Stimulated activated CD4-positive, alpha-beta T cell treated with anti-CD3 and anti-CD28 coated beads, Interleukin-15, amount 100 ng/mL, for 1 hour (primary cell): ENCODE results near the gene CACNG5.

Experiments
- DNase-seq, 2 donors: peaks; one replicate each; pipeline ENCODE4 v3.0.0-alpha.2; 2020; ENCODE audit warnings: low read depth in 1 of 2, low spot score in 1 of 2

The CACNG5 gene

DNA sequence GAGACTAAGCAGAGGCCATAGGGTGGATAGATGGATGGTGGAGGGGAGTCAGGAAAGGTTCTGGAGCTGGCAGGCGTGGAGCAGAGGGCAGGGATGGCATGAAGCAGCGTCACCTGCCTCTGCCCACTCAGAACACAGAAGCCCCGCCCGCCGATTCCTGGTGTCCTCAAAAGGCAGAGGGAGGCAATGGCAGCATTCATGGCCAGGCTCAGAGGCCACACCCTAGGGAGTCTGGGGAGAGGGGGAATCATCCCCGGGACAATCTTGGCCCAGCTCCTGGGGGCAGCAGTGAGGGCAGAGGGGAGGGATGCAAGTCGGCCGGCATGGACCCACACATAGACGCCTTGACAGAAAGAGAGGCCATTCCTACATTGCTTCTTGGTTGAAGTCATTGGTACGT, 68.9 kb downstream of the CACNG5 start:
- no peak for DNase-seq

- no peak for DNase-seq
These were observed 70.1 kb downstream of the CACNG5 start for GRCh38 chr17:66904760-66905624.

DNA sequence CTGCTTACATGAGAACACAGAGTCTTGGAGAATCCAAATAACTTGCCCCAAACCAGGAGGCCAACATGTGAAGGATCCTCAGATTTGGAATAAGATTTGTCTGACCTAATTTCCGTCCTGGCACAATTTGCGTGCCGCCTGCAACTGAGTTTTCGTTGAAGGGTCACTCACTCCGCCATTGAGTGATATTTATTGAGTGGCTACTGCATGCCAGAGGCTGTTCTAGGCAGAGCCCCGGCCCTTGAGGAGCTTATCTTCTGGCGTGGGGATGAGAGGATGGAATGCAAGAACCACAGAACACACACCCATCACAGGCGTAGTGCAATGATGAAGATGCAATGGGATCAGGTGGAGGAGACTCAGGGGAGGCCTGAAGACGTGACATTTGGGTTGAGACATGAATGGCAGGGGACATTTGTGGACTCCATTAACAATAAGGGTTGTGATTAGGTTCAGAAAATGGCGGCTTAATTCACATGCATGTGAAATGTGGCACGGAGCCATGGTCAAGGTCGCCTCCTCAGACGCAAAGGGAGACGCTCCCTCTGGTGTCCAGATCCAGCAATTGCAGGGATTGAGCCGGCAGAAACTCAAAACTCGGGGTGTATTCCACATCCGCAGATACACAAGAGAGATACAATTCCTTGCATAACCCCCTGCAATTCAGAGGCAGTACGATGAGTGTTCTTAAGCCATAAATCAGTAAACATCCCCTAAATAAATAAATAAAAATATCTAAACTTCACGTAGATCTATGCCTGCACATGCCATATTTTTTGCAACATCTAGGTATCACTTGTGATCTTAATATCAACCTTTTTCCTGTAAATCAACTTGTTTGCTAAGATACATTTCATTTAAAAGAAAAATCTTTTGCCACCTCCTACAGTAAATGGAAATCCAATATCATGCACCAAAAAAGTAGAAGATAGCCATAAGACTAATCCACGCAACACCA, 71.7 kb downstream of the CACNG5 start:
- peak; percentile 17 to 40 for DNase-seq

DNA sequence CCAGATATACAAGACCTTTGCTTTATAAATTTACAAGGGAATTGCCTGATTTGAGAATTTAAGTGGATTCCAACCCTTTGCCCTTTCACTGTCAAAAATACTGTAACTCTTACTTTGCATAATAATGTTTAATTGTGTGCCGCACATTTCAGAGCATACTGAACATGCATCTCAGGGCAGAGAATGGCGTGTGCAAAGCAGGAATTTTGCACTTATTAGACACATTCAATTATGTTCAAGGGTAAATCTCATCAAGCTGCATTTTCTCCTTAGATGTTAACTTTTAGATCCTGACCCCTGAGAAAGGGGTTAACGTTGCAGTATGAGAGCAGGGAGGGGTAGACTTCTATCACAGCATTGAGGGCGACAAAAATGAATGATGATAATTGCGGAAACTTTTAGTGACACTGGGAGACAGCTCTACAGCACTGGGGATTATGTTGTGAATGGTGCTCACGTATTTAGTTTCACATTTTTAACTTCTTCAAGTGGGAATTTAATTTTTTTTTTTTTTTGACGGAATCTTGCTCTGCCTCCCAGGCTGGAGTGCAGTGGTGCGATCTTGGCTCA, 75.0 kb downstream of the CACNG5 start:
- DNase-seq, result no peak

GRCh38 chr17:66910651-66911285, 75.9 kb downstream of the CACNG5 start:
- no peak for DNase-seq

DNA sequence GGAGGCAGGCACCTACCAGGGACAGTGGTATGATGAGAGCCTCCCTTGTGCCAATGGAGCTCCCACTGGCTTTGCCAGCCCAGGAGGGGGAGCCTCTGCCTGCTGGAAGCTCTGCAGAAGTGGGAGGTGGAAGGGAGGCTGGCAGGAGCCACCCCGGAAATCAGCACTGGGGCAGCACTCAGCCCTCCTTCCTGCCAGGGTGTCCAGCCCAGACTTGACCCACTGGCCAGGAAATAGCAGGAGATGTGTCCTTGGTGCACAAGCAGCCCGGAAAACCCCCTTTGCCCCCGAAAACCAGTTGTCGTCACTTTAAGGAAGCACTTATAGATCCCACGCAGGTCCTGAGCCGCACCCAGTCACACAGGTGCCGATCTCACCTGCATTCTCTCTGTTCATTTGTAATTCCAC, 80.3 kb downstream of the CACNG5 start:
- no peak for DNase-seq

- DNase-seq, result no peak
These were observed 80.9 kb downstream of the CACNG5 start for GRCh38 chr17:66915792-66916191.

- no peak for DNase-seq
These were observed 82.0 kb downstream of the CACNG5 start for GRCh38 chr17:66916946-66917345.

DNA sequence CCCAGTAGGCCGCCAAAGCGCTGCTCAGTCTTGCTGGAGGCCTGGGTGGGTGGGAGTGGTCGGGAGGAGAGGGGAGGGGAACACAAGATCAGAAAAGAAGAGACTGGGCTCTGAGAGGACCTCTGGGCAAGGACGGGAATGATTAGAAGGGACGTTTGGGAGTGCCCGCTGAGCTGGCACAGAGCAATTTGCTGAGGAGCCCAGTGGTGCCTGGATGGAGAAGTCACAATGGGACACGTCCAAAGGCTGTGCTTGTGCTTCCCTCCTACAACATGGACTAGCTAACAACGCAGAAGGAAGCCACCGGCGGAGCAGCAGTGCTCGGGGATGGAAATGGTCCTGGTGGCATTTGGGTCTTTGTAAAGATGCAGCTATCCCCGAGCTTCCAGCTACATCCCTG, 84.0 kb downstream of the CACNG5 start:
- no peak for DNase-seq

DNA sequence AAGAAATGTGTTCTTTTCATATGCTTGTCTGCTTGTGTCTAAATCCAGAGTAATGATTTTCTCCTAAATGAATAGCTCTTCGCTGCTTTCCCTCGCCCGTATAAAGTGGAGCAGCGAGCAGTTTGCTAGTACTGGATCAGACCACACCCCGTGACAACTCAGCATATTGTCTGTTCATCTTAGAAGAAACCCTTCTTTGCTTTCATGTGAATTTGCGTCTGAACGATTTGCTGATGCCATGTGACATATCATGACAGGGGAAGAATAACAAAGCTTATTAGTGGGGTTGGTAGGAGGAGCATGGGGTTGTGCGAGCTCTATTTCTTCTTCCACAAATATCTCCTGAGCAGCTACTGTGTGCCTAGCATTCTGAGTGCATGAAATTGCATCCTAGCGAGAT, 85.5 kb downstream of the CACNG5 start:
- DNase-seq, result no peak

DNA sequence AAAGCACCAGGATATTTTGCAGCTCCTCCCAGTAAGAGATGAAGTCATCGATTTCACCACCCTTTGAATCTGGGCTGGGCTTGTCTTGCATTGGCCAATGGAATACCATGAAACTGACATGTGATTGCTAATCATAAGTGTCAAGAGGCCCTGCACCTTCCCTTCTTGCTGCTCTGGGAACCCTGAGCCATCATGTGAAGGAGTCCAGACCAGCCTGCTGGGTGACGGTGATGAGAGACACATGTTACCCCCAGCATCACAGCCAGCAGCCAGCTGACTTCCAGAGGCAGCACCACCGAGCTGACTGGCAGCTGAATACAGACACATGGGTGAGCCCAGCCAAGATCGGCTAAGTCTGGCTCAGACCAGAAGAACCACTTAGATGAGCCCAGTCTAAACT, 86.0 kb downstream of the CACNG5 start:
- no peak for DNase-seq

GRCh38 chr17:66923886-66924285, 89.0 kb downstream of the CACNG5 start:
- DNase-seq, result no peak

DNA sequence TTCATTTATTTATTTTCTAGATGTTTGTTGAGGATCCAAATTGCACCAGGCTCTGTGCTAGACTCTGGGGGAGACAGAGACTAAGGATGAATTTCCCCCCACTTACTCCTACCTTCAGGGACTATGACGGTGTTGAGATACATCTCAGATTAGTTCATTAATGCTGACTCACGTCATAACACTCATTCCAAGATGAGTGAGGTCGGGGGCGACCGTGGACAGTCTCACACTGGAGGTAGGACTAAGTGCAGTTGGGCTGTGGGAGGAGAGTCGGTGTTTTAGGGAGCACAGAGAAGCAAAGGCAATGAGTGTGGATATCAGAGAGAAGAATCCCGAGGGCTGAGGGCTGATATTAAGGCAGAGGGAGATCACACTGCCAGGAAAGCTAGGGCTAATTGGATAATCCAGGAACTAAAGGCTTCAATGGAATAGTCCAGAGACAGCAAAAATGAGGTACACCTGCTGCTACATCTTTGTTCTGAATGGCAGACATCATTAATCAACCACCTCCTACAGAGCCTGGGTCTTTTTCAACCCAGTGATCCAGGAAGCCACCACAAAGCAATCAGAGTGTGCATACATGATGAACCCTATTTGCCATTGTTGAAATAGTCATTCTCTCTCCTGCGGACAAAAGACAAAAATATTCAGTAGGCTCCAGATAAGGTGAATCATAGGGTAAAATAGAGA, 91.0 kb downstream of the CACNG5 start:
- no peak for DNase-seq

GRCh38 chr17:66928949-66929348, 94.0 kb downstream of the CACNG5 start:
- no peak for DNase-seq

- no peak for DNase-seq
These were observed 94.7 kb downstream of the CACNG5 start for GRCh38 chr17:66929591-66929990.

DNA sequence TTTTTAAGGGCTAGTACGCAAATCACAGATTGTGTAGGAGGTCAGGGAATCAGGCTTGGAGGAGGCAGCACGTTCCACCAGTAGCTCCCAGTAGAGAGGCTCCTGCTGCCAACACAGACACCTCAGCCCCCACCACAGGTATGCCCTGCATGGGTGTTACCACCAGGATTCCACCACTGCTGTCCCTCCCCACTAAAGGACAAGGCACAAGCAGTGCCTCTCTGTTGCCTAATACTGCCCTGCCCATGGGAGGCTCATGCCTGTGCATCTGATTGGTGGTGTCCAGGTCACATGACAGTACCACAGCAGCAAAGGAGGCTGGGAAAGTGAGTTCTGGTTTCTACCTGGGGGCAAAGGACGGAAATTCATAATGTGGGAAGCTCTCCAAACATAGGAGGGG, 96.0 kb downstream of the CACNG5 start:
- DNase-seq, result no peak

GRCh38 chr17:66932311-66932710, 97.4 kb downstream of the CACNG5 start:
- no peak for DNase-seq

DNA sequence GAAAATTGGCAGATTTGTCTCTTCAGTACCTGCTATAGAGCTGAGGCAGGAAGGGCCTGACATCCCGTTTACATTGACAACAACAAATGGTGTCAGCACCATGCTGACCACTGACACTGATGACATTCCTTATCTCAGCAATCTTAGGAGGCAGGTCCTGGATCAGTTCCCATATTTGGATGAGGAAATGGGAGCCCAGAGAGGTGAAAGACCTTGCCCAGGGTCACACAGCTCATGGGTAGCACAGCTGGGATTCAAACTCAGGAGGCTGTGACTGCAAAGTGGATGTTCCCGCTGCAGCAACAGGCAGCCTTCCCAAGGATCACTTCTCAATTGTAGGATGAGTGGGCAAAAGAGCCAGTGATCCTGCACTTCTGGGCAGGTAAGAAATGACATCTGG, 99.1 kb downstream of the CACNG5 start:
- no peak for DNase-seq
